Thymus (tissue), 11 donors: ENCODE results near the gene FBP2. TPM values are rescaled to one million over a fixed set of nuclear protein-coding genes. Genes with fewer than 3 reads are reported as not detected.
"Not testable (repeated sequence)": the region's sequence is repeated elsewhere in the genome, so short reads cannot be mapped to it uniquely, and the experiment has no call there.

ENCODE experiments used
- DNase-seq, 9 donors: peaks; one replicate each; pipeline ENCODE4 v3.0.0-alpha.2; 2013; ENCODE audit warnings: low spot score in 9 of 9, low read depth in 6 of 9, missing footprints in 1 of 9
- H3K27ac ChIP-seq, 2 donors: one replicate each; pipeline ENCODE4 v1.5.1; 2013; ENCODE audit warnings: control low read depth in 1 of 2, low read depth in 1 of 2, low read length in 1 of 2, mild to moderate bottlenecking in 1 of 2, moderate library complexity in 1 of 2
- H3K27me3 ChIP-seq, 2 donors: one replicate each; pipeline ENCODE4 v1.5.1; 2013; ENCODE audit warnings: low read length in 1 of 2; ENCODE audit not compliant: control insufficient read depth in 2 of 2, insufficient read depth in 1 of 2
- H3K36me3 ChIP-seq, 2 donors: one replicate each; pipeline ENCODE4 v1.5.1; 2013; ENCODE audit warnings: low read length in 1 of 2, mild to moderate bottlenecking in 1 of 2, moderate library complexity in 1 of 2; ENCODE audit not compliant: control insufficient read depth in 2 of 2, insufficient read depth in 2 of 2
- H3K4me1 ChIP-seq, 2 donors: one replicate each; pipeline ENCODE4 v1.5.1; 2013; ENCODE audit warnings: low read length in 2 of 2; ENCODE audit not compliant: control insufficient read depth in 2 of 2, insufficient read depth in 2 of 2
- H3K4me3 ChIP-seq, 2 donors: one replicate each; pipeline ENCODE4 v1.5.1; 2013; ENCODE audit warnings: low read length in 2 of 2, control low read depth in 1 of 2, mild to moderate bottlenecking in 1 of 2
- H3K9me3 ChIP-seq, 2 donors: one replicate each; pipeline ENCODE4 v1.5.1; 2013; ENCODE audit warnings: low read length in 1 of 2, mild to moderate bottlenecking in 1 of 2; ENCODE audit not compliant: control insufficient read depth in 2 of 2, insufficient read depth in 1 of 2
- WGBS: extraction: QIAGEN DNeasy Blood & Tissue Kit; methylation state at CpG from one replicate; pipeline ENCODE4 v1.1.7; 2013; 5-methylcytosine and 5-hydroxymethylcytosine counted together
- polyA plus RNA-seq: library from polyadenylated mRNA; stranded (reverse); fragments of 200-250 nt; gene quantifications from one replicate; pipeline ENCODE4 v1.2.3, GENCODE V29; 2013
- total RNA-seq: library from RNA; stranded (reverse); fragments of 120-200 nt; gene quantifications from one replicate; pipeline ENCODE4 v1.2.4, GENCODE V29; 2013
- donor health status: healthy.

The FBP2 gene
- total and polyA plus RNA-seq, 2 donors, result 0.32 to 0.38 TPM

DNA sequence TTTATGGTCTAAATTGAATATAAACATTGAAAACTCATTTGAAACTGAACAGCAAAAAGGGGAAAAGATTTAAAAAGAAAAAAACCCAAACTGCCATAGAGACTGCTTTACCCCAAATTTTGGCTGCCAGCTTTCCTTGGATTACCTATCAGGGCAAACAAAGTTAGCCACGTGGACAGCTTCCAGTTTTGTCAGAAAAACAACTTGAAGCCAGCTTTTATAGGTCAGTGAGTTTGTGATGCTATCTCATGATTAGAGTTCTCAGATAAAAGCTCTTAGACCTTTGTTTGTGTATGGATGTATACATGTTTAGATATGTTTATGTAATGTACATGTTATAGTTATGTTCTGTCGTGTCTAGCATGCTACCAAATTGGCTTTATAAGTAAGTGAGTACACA is 16.1 kb downstream of the FBP2 start:
- Histone ChIP-seq H3K4me3 (no peak overlapping the region), H3K4me1 (no peaks in the 10 kb centered on the region), H3K9me3 (no peaks in the 10 kb centered on the region), H3K36me3 (no peaks in the 10 kb centered on the region), H3K27me3 (no peaks in the 10 kb centered on the region), H3K27ac (no peak overlapping the region)
- WGBS, result 82% methylated on average over 2 of the region's 2 CpGs
- DNase-seq, result no peak

DNA sequence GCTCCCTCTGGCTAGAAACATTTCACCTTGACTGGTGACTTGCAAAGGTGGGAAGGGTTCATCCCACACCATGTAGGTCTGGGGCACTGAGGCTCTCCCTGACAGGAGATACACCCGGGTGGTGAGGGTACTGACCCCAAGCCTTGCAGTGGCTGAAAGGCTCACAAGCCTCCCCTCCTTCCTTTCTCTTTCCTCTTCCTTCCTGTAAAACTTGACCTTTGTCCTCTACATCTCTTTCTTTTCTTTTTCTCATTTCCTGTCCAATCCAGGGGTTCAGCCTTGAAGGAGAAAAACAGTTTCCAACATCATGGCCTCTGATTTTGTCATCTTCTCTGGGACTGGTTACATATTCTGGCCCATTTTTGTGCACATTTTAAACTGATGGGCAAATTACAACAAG is 16.6 kb downstream of the FBP2 start:
- Histone ChIP-seq H3K27ac (no peak overlapping the region), H3K9me3 (no peaks in the 10 kb centered on the region), H3K4me3 (no peak overlapping the region), H3K36me3 (no peaks in the 10 kb centered on the region), H3K4me1 (no peaks in the 10 kb centered on the region), H3K27me3 (no peaks in the 10 kb centered on the region)
- 56% methylated on average over 1 of the region's 1 CpG for WGBS
- no peak for DNase-seq

DNA sequence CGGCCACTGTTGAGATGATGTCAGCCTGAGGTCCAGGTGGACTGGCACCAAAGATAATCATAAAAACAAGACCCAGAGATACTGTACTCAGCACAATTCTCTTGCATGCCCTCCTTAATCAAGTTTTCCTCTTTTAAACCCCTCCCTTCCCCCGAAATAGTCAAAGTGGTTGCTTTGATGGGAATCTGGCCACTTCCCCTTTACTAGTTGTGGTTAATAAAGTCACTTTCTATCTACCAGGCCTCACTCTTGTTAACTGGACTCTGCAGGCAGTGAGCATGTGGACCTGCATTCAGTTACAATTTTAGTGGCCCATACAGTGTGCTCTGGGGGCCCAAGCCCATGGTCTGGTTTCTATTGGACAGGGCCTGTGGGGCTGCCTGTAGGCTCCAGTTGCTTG is 17.5 kb downstream of the FBP2 start:
- no peaks in the 10 kb centered on the region for H3K36me3 ChIP-seq
- H3K27ac ChIP-seq, result no peak overlapping the region
- H3K27me3 ChIP-seq, result peaks cover 0 to 2% of the 10 kb centered on the region in 2 donors
- H3K4me1 ChIP-seq, result no peaks in the 10 kb centered on the region
- no peak for DNase-seq
- no peaks in the 10 kb centered on the region for H3K9me3 ChIP-seq
- no peak overlapping the region for H3K4me3 ChIP-seq
- WGBS, result 83% methylated on average over 2 of the region's 2 CpGs

DNA sequence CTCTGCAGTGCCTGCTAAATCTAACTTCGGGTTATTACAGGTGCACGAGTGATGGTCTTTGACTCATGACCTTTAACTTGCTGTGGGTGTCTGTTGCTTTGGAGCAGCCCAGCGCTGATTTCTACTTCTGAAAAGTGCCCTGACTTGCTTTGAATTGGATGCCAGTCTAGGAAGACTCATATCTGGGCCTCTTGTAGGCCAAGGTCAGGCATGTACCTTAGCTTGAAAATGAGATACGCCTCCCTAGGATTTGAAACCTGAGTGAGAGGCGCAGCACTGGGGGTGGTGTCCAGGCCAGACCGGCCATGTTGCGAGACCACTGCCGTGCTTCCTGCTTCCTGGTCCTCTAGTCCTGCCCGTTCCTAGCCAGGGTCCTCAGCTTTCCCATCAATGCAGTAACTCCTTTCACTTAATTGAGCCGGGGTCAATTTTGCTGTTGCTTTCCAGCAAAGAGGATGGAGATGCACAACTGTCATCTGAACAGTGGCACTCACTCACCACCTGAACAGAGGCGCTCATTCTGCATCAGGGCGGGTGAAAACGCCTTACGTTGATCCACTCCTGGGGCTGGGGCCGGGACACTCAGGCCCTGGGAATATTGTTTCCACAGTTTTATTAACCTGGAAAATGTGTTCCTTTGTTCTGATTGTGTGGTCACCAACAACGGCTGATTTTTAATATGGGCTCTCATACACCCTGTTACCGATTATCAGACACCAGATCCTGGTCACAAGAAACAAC is 24.5 kb downstream of the FBP2 start:
- Histone ChIP-seq H3K4me1 (no peaks in the 10 kb centered on the region), H3K9me3 (no peaks in the 10 kb centered on the region), H3K4me3 (no peak overlapping the region), H3K27me3 (peaks cover 0 to 4% of the 10 kb centered on the region in 2 donors), H3K27ac (no peak overlapping the region), H3K36me3 (no peaks in the 10 kb centered on the region)
- WGBS, result 96% methylated on average over 17 of the region's 17 CpGs
- no peak for DNase-seq

DNA sequence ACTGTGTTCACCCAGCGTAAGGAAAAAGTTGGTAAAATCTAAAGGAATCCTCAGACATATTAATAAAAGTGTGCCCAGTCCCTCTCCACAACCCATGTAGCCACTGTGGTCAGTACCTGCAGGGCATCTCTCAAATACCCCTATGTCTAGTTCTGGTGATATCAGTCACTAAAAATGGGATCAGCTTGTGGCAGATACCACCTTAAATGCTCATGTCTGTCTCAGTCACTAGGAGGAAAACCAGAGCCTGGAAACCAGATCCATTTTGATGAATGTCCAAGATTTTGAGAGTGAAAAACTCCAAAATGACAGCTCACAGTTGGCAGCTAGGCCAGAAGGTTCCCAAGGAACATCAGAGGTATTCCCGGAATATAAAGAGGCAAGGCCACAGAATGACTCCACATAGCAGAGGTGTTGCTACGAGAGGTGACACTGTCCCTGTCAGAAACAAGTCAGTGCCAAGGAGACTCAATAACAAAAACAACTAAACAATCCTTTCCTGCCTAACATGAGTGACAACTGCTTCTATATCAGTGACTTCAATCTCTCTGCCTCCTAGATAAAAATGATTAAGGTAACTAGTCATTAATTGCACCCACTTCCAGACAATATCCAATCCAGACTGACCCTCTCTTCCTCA is 25.3 kb downstream of the FBP2 start:
- Histone ChIP-seq H3K27me3 (peaks cover 0 to 4% of the 10 kb centered on the region in 2 donors), H3K4me3 (no peak overlapping the region), H3K27ac (no peak overlapping the region), H3K4me1 (no peaks in the 10 kb centered on the region), H3K36me3 (no peaks in the 10 kb centered on the region), H3K9me3 (no peaks in the 10 kb centered on the region)
- WGBS, result 78% methylated on average over 3 of the region's 3 CpGs
- no peak for DNase-seq

DNA sequence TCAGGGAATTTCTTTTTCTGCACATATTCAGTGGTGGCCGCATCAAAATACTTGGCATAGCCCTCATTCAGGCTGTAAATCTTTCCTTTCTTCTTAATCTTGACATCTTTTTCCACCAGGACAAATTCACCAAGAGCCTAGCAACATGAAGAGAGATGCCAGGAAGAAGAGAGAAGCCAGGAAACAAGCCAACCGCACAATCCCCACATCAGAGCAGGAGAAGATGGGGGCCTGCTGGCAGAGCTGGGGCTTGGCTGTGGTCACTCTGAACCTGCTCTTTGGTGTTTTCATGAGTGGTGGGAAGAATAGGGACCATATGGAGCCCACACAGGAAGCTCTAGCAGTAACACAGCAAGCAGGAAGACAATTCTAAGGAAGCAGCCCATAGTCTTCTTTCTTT is 26.4 kb downstream of the FBP2 start:
- Histone ChIP-seq H3K27ac (no peak overlapping the region), H3K4me1 (no peaks in the 10 kb centered on the region), H3K9me3 (no peaks in the 10 kb centered on the region), H3K27me3 (peaks cover 0 to 6% of the 10 kb centered on the region in 2 donors), H3K4me3 (no peak overlapping the region), H3K36me3 (no peaks in the 10 kb centered on the region)
- no peak for DNase-seq
- WGBS, result 93% methylated on average over 2 of the region's 2 CpGs

DNA sequence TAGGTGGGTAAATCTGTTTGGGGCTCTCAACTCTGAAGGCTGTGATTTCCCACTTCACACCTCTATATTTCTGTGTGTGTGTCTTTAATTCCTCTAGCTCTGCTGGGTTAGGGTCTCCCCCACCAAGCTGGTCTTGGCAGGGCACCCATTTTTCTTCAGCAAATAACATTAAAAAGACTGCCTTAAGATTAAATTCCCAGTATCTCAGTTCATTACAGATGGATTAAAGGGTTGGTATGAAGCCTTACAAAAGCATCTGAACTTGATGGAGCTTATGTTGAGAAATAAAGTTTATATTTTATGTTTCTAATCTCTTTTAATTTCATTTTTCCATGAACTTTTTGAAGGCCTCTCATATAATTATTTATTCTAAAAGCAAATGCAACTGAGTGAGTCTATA is 27.1 kb downstream of the FBP2 start:
- H3K27ac ChIP-seq, result no peak overlapping the region
- peaks cover 0 to 4% of the 10 kb centered on the region in 2 donors for H3K27me3 ChIP-seq
- no peak overlapping the region for H3K4me3 ChIP-seq
- no peak for DNase-seq
- H3K36me3 ChIP-seq, result no peaks in the 10 kb centered on the region
- H3K9me3 ChIP-seq, result no peaks in the 10 kb centered on the region
- H3K4me1 ChIP-seq, result no peaks in the 10 kb centered on the region

DNA sequence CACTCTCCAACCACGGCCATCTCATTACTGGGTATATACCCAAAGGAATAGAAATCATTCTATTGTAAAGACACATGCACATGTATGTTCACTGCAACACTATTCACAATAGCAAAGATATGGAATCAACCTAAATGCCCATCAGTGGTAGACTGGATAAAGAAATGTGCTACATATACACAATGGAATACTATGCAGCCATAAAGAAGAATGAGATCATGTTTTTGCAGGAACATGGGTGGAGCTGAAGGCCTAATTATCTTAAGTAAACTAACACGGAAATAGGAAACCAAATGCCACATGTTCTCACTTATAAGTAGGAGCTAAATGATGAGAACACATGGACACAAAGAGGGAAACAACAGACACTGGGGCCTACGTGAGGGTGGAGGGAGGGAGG is 29.3 kb downstream of the FBP2 start:
- not testable (repeated sequence) for H3K27ac ChIP-seq, H3K4me1 ChIP-seq, H3K27me3 ChIP-seq, H3K9me3 ChIP-seq, H3K36me3 ChIP-seq, DNase-seq, H3K4me3 ChIP-seq
- WGBS, result 74% methylated on average over 3 of the region's 3 CpGs

DNA sequence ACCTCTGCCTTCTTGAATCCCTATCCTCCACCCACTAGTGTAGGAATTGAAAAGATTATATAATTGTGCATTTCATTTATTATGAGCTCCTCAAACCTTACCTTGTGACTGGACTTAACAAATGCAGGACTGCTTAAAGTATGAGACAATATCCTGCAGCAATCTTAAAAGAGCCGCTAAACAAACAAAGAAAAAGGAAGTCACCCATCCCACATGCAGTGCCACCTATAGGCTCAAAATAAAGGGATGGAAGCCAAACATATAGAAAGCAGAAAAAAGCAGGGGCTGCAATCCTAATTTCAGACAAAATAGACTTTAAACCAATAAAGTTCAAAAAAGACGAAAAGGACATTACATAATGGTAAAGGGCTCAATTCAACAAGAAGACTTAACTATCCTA is 30.1 kb downstream of the FBP2 start:
- H3K9me3 ChIP-seq, result no peaks in the 10 kb centered on the region
- no peaks in the 10 kb centered on the region for H3K36me3 ChIP-seq
- peaks cover 0 to 4% of the 10 kb centered on the region in 2 donors for H3K27me3 ChIP-seq
- H3K4me1 ChIP-seq, result no peaks in the 10 kb centered on the region
- no peak for DNase-seq
- no peak overlapping the region for H3K4me3 ChIP-seq
- WGBS, result 60% methylated on average over 2 of the region's 2 CpGs
- H3K27ac ChIP-seq, result no peak overlapping the region
